ENCODE results near the gene NCK2. TPM values are rescaled to one million over a fixed set of nuclear protein-coding genes. Genes with fewer than 3 reads are reported as not detected.

The NCK2 gene
- total and polyA plus RNA-seq, 10 of the 15 experiments (the other 5 are each of a cell fraction or from before 2014, with no cell fraction given), result 1.2 to 30.9 (median 14.1) TPM

DNA sequence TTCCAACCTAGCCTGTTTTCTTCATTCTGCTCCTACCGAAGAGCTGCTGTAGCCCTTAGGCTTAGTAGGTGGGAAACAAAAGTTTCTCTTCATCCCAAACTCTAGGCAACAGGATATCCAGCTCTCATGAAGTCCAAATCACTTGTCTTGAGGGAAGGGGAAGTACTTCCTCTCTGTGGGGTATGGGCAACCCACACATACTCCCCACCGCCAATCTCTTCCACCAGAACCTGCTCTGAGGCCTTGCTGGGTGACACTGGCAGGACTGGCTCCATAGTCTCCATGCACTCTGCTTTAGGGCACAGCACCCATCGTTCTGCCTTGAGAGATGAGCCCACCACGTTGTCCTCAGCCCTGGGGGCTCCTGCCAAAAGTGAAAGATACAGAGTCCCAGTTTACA lies 173.0 kb downstream of the NCK2 start:
- Histone ChIP-seq H3K27me3 (replicated peaks in 1 of 2; ENCODE audit: control insufficient read depth in 2 of 2, insufficient read depth in 2 of 2, low read length in 1 of 2) (no peaks in the 10 kb centered on the region), H3K4me3 (no peak overlapping the region), H4K20me1 (ENCODE audit: control insufficient read depth, insufficient read depth) (no peaks in the 10 kb centered on the region), H3K4me2 (ENCODE audit: control insufficient read depth, insufficient read depth) (no peak overlapping the region), H3K9ac (ENCODE audit: control insufficient read depth, insufficient read depth, low read length) (no peak overlapping the region), H3K4me1 (ENCODE audit: control insufficient read depth, insufficient read depth, low read length) (peaks cover 15% of the 10 kb centered on the region), H3K36me3 (ENCODE audit: control insufficient read depth in 2 of 2, insufficient read depth in 2 of 2, low read length in 1 of 2) (no peaks in the 10 kb centered on the region), H3K9me3 (replicated peaks; ENCODE audit: control insufficient read depth, insufficient read depth, low read length) (peaks cover 3% of the 10 kb centered on the region; the same call in 2 of the 3 replicates), H2AFZ (ENCODE audit: control insufficient read depth, low read depth, low read length) (no peak overlapping the region), H3K27ac (ENCODE audit: control insufficient read depth, insufficient read depth) (no peak overlapping the region), H3K79me2 (ENCODE audit: control insufficient read depth, insufficient read depth, low read length) (no peaks in the 10 kb centered on the region)
- in situ Hi-C loops (cut with MboI), result no loop called here
- ATAC-seq (no peak), FAIRE-seq (no peak), DNase-seq (ENCODE audit: low read depth, low spot score) (no peak)
- ChIA-PET POLR2A (no interaction called here), SMC1A (ENCODE audit: uncharacterized antibody, unreplicated experiment) (interaction anchor here (1.0 to 2.8 kb wide), 2 partner anchors 17 to 167 kb away, joined by 3 to 6 read pairs; no protein-coding TSS in a partner anchor), RAD21 (ENCODE audit: unreplicated experiment) (no interaction called here), CTCF (interaction anchor here (0.5 kb wide), 1 partner anchor 184 kb away, joined by 3 read pairs; no protein-coding TSS in a partner anchor)
- TF ChIP-seq NRF1 (conservative IDR thresholded peaks at IDR 0.05; ENCODE audit: low read depth, low read length) (no peak), SUZ12 (IDR thresholded peaks at IDR 0.05; ENCODE audit: unreplicated experiment) (no peak), MYB (IDR thresholded peaks at IDR 0.05; ENCODE audit: borderline replicate concordance, low read depth, low read length) (no peak), TAF1 (IDR thresholded peaks at IDR 0.05; ENCODE audit: borderline replicate concordance, low read depth, low read length) (no peak), MAX (IDR thresholded peaks at IDR 0.05; ENCODE audit: low read depth, low read length) (no peak), EED (IDR thresholded peaks at IDR 0.05; ENCODE audit: low read depth) (no peak), GABPA (IDR thresholded peaks at IDR 0.05; ENCODE audit: low read depth) (no peak), ASH2L (IDR thresholded peaks at IDR 0.05; ENCODE audit: borderline replicate concordance, low read depth) (no peak), SUPT20H (IDR thresholded peaks at IDR 0.05; ENCODE audit: borderline replicate concordance, control insufficient read depth, low read depth, low read length) (no peak), YBX1 (IDR thresholded peaks at IDR 0.05) (no peak), STAT3 (IDR thresholded peaks at IDR 0.05; ENCODE audit: low read depth, low read length) (no peak), HCFC1 (IDR thresholded peaks at IDR 0.05; ENCODE audit: low read length) (no peak)
- TF ChIP-seq, protein P1, sequence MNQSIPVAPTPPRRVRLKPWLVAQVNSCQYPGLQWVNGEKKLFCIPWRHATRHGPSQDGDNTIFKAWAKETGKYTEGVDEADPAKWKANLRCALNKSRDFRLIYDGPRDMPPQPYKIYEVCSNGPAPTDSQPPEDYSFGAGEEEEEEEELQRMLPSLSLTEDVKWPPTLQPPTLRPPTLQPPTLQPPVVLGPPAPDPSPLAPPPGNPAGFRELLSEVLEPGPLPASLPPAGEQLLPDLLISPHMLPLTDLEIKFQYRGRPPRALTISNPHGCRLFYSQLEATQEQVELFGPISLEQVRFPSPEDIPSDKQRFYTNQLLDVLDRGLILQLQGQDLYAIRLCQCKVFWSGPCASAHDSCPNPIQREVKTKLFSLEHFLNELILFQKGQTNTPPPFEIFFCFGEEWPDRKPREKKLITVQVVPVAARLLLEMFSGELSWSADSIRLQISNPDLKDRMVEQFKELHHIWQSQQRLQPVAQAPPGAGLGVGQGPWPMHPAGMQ (IDR thresholded peaks at IDR 0.05; ENCODE audit: borderline replicate concordance), result no peak
- TF ChIP-seq, protein P2, sequence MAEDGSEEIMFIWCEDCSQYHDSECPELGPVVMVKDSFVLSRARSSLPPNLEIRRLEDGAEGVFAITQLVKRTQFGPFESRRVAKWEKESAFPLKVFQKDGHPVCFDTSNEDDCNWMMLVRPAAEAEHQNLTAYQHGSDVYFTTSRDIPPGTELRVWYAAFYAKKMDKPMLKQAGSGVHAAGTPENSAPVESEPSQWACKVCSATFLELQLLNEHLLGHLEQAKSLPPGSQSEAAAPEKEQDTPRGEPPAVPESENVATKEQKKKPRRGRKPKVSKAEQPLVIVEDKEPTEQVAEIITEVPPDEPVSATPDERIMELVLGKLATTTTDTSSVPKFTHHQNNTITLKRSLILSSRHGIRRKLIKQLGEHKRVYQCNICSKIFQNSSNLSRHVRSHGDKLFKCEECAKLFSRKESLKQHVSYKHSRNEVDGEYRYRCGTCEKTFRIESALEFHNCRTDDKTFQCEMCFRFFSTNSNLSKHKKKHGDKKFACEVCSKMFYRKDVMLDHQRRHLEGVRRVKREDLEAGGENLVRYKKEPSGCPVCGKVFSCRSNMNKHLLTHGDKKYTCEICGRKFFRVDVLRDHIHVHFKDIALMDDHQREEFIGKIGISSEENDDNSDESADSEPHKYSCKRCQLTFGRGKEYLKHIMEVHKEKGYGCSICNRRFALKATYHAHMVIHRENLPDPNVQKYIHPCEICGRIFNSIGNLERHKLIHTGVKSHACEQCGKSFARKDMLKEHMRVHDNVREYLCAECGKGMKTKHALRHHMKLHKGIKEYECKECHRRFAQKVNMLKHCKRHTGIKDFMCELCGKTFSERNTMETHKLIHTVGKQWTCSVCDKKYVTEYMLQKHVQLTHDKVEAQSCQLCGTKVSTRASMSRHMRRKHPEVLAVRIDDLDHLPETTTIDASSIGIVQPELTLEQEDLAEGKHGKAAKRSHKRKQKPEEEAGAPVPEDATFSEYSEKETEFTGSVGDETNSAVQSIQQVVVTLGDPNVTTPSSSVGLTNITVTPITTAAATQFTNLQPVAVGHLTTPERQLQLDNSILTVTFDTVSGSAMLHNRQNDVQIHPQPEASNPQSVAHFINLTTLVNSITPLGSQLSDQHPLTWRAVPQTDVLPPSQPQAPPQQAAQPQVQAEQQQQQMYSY (CRISPR knock-in tag; IDR thresholded peaks at IDR 0.05), result no peak
- intact Hi-C loops (cut with micrococcal nuclease; ENCODE audit: unreplicated experiment), result no loop called here
- 51% methylated on average over 4 of the region's 4 CpGs for WGBS (ENCODE audit: insufficient coverage, insufficient replicate concordance, low lambda C conversion rate, missing lambda C conversion rate)
- no TSS peak for BruUV-seq (replicated peaks)

All from GM12878 (cell line).